HG03469 (cell line): Measurements from ENCODE around the gene KCTD7.
"Not testable (repeated sequence)": the region's sequence is repeated elsewhere in the genome, so short reads cannot be mapped to it uniquely, and the experiment has no call there.

ENCODE experiments used
- ATAC-seq: cut with Tn5 transposase; IDR thresholded peaks from one replicate; pipeline ENCODE4 v1.9.1; 2021; ENCODE audit warnings: mild to moderate bottlenecking, moderate library complexity, moderate number of reproducible peaks; ENCODE audit not compliant: unreplicated experiment

The KCTD7 gene

GRCh38 chr7:66653719-66654274 lies 25.1 kb downstream of the KCTD7 start:
- not testable (repeated sequence) for ATAC-seq

GRCh38 chr7:66654275-66655112 lies 25.8 kb downstream of the KCTD7 start:
- peak; percentile 93 for ATAC-seq

- not testable (repeated sequence) for ATAC-seq
Observed at GRCh38 chr7:66655113-66655806, 26.6 kb downstream of the KCTD7 start.

GRCh38 chr7:66655826-66656485 lies 27.3 kb downstream of the KCTD7 start:
- ATAC-seq, result not testable (repeated sequence)

- ATAC-seq, result no peak
Observed at GRCh38 chr7:66657798-66658197, 29.1 kb downstream of the KCTD7 start.

GRCh38 chr7:66662646-66663264 lies 34.1 kb downstream of the KCTD7 start:
- no peak for ATAC-seq

GRCh38 chr7:66664590-66665293 lies 36.1 kb downstream of the KCTD7 start:
- ATAC-seq, result no peak

- ATAC-seq, result no peak
Observed at GRCh38 chr7:66666313-66666952, 37.8 kb downstream of the KCTD7 start.

GRCh38 chr7:66667023-66667728 lies 38.5 kb downstream of the KCTD7 start:
- no peak for ATAC-seq

- ATAC-seq, result no peak
Observed at GRCh38 chr7:66668112-66668511, 39.4 kb downstream of the KCTD7 start.

- no peak for ATAC-seq
Observed at GRCh38 chr7:66668677-66669076, 40.0 kb downstream of the KCTD7 start.

GRCh38 chr7:66669088-66669487 lies 40.4 kb downstream of the KCTD7 start:
- ATAC-seq, result no peak

- no peak for ATAC-seq
Observed at GRCh38 chr7:66669496-66669895, 40.8 kb downstream of the KCTD7 start.

- no peak for ATAC-seq
Observed at GRCh38 chr7:66671034-66671433, 42.4 kb downstream of the KCTD7 start.

GRCh38 chr7:66671486-66671885 lies 42.8 kb downstream of the KCTD7 start:
- not testable (repeated sequence) for ATAC-seq

GRCh38 chr7:66672432-66673123 lies 43.9 kb downstream of the KCTD7 start:
- ATAC-seq, result not testable (repeated sequence)

GRCh38 chr7:66673124-66673640 lies 44.5 kb downstream of the KCTD7 start:
- not testable (repeated sequence) for ATAC-seq

GRCh38 chr7:66679633-66680244 lies 51.1 kb downstream of the KCTD7 start:
- ATAC-seq, result no peak
